ENCODE measurements around the gene SMAD6. TPM values are rescaled to one million over a fixed set of nuclear protein-coding genes. Genes with fewer than 3 reads are reported as not detected.
A peak's percentile ranks its signal among the peaks of the same experiment; 100 is the strongest.

SMAD6 gene
- total RNA-seq, 1 donor from 2014 or later, result 14.6 TPM

DNA sequence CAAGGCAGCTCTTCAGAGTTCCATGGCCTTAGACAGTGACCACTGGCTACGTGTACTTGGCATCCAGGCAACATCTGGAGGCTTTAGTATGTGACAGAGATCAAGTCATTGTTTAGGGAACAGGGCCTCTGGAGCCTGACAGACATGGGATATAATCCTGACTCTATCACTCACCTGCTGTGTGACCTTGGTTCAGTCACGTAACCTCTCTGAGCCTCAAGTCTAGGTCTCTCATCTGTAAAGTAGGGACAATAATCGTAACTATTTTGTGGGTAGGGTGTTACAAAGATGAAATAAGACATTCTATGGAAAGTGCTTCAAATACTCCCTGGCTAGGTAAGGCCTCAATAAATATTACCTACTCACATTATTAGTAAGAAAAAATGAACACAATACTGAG, 114.2 kb downstream of the SMAD6 start:
- peaks cover 27% of the 10 kb centered on the region for H3K4me1 Mint-ChIP-seq (ENCODE audit: unreplicated experiment)
- no peak overlapping the region for H3K27ac Mint-ChIP-seq (ENCODE audit: unreplicated experiment)
- H3K36me3 Mint-ChIP-seq (ENCODE audit: unreplicated experiment), result no peaks in the 10 kb centered on the region
- no peaks in the 10 kb centered on the region for H3K27me3 Mint-ChIP-seq (ENCODE audit: unreplicated experiment)
- DNase-seq (ENCODE audit: extremely low spot score, unreplicated experiment), result no peak
- H3K4me3 Mint-ChIP-seq (ENCODE audit: unreplicated experiment), result no peak overlapping the region
- H3K9me3 Mint-ChIP-seq (ENCODE audit: unreplicated experiment), result peaks cover 14% of the 10 kb centered on the region
- TF ChIP-seq, protein P1, sequence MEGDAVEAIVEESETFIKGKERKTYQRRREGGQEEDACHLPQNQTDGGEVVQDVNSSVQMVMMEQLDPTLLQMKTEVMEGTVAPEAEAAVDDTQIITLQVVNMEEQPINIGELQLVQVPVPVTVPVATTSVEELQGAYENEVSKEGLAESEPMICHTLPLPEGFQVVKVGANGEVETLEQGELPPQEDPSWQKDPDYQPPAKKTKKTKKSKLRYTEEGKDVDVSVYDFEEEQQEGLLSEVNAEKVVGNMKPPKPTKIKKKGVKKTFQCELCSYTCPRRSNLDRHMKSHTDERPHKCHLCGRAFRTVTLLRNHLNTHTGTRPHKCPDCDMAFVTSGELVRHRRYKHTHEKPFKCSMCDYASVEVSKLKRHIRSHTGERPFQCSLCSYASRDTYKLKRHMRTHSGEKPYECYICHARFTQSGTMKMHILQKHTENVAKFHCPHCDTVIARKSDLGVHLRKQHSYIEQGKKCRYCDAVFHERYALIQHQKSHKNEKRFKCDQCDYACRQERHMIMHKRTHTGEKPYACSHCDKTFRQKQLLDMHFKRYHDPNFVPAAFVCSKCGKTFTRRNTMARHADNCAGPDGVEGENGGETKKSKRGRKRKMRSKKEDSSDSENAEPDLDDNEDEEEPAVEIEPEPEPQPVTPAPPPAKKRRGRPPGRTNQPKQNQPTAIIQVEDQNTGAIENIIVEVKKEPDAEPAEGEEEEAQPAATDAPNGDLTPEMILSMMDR (IDR thresholded peaks at IDR 0.05), result no peak

DNA sequence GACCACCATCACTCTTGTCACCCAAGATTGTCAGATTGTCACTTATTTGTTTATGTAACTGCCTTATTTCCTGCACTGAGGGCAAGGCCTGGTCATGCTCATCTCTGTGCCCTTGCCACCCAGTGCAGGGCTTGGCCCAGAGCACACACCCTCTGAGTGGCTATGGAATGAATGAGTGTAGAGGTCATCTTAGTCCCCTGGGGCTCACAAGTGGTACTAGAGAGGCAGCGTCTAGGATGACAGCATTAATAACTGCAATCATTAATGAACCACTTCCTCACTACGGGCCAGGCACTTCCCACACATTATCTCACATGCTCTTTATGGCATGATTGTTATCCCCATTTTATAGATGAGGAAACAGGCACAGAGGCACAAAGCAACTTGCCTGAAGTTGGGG, 117.0 kb downstream of the SMAD6 start:
- Mint-ChIP-seq H3K27ac (ENCODE audit: unreplicated experiment) (no peak overlapping the region), H3K36me3 (ENCODE audit: unreplicated experiment) (no peaks in the 10 kb centered on the region), H3K9me3 (ENCODE audit: unreplicated experiment) (peaks cover 6% of the 10 kb centered on the region), H3K27me3 (ENCODE audit: unreplicated experiment) (no peaks in the 10 kb centered on the region), H3K4me1 (ENCODE audit: unreplicated experiment) (peaks cover 37% of the 10 kb centered on the region), H3K4me3 (ENCODE audit: unreplicated experiment) (no peak overlapping the region)
- DNase-seq (ENCODE audit: extremely low spot score, unreplicated experiment), result no peak
- TF ChIP-seq, protein P1 (IDR thresholded peaks at IDR 0.05), result no peak

DNA sequence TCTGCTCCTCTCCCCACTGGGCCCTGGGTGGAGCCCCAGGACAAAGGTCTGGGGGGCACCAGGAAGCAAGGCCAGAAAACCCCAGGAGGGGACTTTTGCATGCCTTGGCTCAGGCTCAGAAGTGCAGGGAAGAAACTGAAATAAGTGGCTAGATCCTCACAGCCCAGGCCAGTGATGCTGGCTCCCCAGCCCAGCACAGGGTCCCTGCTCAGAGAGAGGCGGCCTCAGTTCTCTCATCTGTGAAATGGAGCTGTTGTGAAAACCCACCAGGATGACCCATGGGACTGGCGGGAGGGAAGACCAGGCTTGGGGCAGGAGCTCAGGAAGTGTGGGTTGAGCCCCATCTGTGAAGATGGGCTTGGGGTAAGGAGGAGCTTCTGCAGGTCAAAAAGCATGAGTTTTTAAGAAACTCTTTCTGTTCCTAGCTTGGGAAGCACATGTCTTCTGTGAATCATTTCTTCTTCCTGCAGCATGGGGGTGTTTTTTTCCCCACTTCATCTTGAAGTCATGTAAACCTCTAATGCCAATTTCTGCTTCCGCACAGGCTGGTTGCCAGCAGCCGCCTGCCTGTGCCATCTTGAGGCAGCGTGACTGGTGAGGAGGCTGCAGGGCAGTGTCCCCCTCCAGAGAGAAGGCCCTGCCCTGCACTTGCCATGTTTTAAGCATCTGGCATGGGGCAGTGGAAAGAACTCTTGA, 118.6 kb downstream of the SMAD6 start:
- DNase-seq (ENCODE audit: extremely low spot score, unreplicated experiment), result no peak
- TF ChIP-seq, protein P1 (IDR thresholded peaks at IDR 0.05), result no peak
- no peaks in the 10 kb centered on the region for H3K27me3 Mint-ChIP-seq (ENCODE audit: unreplicated experiment)
- H3K27ac Mint-ChIP-seq (ENCODE audit: unreplicated experiment), result peak overlapping the region; percentile 59
- H3K4me3 Mint-ChIP-seq (ENCODE audit: unreplicated experiment), result no peak overlapping the region
- H3K36me3 Mint-ChIP-seq (ENCODE audit: unreplicated experiment), result no peaks in the 10 kb centered on the region
- peaks cover 32% of the 10 kb centered on the region for H3K4me1 Mint-ChIP-seq (ENCODE audit: unreplicated experiment)
- H3K9me3 Mint-ChIP-seq (ENCODE audit: unreplicated experiment), result no peaks in the 10 kb centered on the region

DNA sequence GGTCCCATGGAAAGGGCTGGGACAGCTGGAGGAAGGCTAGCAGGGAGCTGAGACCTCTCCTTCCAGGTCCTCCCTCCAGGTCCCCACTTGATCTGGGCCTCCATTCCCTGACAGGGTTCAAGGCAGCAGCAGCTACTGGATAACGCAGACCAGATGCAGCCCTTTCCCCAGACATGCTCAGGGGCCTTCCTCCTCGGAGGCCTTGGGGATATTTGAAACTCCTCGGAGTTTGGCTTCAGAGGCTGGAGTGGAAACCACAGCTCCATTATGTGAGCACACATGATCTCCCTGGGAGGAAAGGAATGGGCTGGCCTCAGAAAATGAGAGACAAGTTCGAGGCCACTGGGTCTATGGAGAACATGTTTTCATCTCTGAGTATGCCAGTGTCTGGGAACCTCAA, 119.3 kb downstream of the SMAD6 start:
- Mint-ChIP-seq H3K36me3 (ENCODE audit: unreplicated experiment) (no peaks in the 10 kb centered on the region), H3K27ac (ENCODE audit: unreplicated experiment) (peak overlapping the region; percentile 68), H3K9me3 (ENCODE audit: unreplicated experiment) (no peaks in the 10 kb centered on the region), H3K27me3 (ENCODE audit: unreplicated experiment) (no peaks in the 10 kb centered on the region), H3K4me3 (ENCODE audit: unreplicated experiment) (no peak overlapping the region), H3K4me1 (ENCODE audit: unreplicated experiment) (peaks cover 30% of the 10 kb centered on the region)
- DNase-seq (ENCODE audit: extremely low spot score, unreplicated experiment), result no peak
- TF ChIP-seq, protein P1 (IDR thresholded peaks at IDR 0.05), result no peak

DNA sequence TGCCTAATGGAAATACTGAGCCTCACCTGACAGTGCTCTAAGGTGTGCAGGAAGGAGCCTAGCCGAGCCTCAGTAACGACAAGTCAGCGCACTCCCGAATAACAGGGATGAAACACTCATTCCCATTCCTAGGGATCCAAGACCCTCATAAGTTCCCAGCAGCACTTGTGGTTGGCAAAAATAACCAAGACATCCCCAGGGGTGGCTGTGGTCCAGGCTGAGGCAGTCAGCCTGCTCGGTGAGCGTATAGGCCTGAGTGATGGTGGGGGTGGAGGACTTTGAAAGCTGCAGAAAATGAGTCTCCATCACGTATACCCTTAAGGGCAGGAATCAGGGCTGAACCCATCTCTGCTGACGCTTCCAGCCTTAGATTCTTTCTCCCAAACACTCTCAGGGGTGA, 120.1 kb downstream of the SMAD6 start:
- TF ChIP-seq, protein P1 (IDR thresholded peaks at IDR 0.05), result no peak
- Mint-ChIP-seq H3K9me3 (ENCODE audit: unreplicated experiment) (no peaks in the 10 kb centered on the region), H3K36me3 (ENCODE audit: unreplicated experiment) (no peaks in the 10 kb centered on the region), H3K27me3 (ENCODE audit: unreplicated experiment) (no peaks in the 10 kb centered on the region), H3K4me3 (ENCODE audit: unreplicated experiment) (no peak overlapping the region), H3K27ac (ENCODE audit: unreplicated experiment) (no peak overlapping the region), H3K4me1 (ENCODE audit: unreplicated experiment) (peaks cover 30% of the 10 kb centered on the region)
- DNase-seq (ENCODE audit: extremely low spot score, unreplicated experiment), result no peak
